Esophagus muscularis mucosa (tissue), 3 donors: Measurements from ENCODE around the gene TMEM92.

Experiments used
- POLR2AphosphoS5 ChIP-seq, 2 donors: sonication (generic); formaldehyde crosslinking; IDR thresholded peaks; one replicate each; pipeline ENCODE4 v1.6.1; 2017; ENCODE audit warnings: antibody characterized with exemption in 2 of 2
- TF ChIP-seq, protein P1 (sequence below), 3 experiments: fragments of 200-600 bp in 2 of 3; fragments of 450-650 bp in 1 of 3; sonication (generic) in 2 of 3; IDR thresholded peaks; one replicate each; pipeline ENCODE4 v1.5.1; 2017 to 2019; ENCODE audit warnings: antibody characterized with exemption in 3 of 3, mild to moderate bottlenecking in 2 of 3, moderate library complexity in 1 of 3

DNA sequence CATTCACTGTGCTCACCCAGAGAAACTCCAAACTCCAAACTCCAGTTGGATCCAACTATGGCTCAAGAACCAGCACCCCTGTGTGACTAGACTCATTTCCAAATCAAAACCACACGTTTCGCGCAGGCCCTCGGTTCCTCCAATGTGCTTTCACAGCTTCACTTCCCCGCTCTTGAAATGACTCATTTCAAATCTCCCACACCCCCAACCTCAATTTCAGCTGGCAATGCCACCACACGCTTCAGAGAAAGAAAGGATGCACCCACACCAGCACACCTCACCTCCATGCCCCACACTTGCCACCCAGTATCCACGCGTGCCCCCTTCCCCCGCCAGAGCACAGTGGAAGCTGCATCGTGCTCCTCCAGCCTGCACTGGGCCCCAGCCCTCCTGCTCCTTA is 9.0 kb downstream of the TMEM92 start:
- TF ChIP-seq, protein P1, sequence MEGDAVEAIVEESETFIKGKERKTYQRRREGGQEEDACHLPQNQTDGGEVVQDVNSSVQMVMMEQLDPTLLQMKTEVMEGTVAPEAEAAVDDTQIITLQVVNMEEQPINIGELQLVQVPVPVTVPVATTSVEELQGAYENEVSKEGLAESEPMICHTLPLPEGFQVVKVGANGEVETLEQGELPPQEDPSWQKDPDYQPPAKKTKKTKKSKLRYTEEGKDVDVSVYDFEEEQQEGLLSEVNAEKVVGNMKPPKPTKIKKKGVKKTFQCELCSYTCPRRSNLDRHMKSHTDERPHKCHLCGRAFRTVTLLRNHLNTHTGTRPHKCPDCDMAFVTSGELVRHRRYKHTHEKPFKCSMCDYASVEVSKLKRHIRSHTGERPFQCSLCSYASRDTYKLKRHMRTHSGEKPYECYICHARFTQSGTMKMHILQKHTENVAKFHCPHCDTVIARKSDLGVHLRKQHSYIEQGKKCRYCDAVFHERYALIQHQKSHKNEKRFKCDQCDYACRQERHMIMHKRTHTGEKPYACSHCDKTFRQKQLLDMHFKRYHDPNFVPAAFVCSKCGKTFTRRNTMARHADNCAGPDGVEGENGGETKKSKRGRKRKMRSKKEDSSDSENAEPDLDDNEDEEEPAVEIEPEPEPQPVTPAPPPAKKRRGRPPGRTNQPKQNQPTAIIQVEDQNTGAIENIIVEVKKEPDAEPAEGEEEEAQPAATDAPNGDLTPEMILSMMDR (IDR thresholded peaks at IDR 0.05): no peak
- no peak for TF ChIP-seq POLR2AphosphoS5 (IDR thresholded peaks at IDR 0.05)
